GM12801 (cell line): ENCODE data around the gene UBAC2.

Experiments used
- TF ChIP-seq, protein P1 (sequence below): IDR thresholded peaks from one replicate; pipeline ENCODE4 v1.5.1; 2011; ENCODE audit warnings: control low read depth; ENCODE audit not compliant: insufficient read length; ENCODE audit errors: extremely low read depth

The UBAC2 gene

DNA sequence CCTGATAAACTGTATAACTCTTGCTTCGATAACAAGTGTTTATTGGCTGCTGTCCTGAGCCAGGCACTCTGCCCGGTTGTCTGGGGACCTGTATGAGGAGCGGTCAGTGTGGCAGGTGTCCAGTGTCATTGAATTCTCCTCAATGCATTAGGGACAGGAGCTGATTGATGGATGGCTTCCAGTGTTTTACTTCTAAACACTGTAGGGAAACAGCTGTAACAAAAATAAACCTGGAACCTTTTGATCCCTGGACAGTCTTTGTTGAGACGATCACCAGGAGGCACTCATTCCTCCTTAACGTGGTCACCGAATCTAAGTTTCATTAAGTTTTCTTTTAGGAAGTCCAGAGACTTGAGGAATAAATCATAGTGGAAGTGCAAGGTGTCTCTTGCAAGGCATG, 17.9 kb downstream of the UBAC2 start:
- TF ChIP-seq, protein P1, sequence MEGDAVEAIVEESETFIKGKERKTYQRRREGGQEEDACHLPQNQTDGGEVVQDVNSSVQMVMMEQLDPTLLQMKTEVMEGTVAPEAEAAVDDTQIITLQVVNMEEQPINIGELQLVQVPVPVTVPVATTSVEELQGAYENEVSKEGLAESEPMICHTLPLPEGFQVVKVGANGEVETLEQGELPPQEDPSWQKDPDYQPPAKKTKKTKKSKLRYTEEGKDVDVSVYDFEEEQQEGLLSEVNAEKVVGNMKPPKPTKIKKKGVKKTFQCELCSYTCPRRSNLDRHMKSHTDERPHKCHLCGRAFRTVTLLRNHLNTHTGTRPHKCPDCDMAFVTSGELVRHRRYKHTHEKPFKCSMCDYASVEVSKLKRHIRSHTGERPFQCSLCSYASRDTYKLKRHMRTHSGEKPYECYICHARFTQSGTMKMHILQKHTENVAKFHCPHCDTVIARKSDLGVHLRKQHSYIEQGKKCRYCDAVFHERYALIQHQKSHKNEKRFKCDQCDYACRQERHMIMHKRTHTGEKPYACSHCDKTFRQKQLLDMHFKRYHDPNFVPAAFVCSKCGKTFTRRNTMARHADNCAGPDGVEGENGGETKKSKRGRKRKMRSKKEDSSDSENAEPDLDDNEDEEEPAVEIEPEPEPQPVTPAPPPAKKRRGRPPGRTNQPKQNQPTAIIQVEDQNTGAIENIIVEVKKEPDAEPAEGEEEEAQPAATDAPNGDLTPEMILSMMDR: no peak

DNA sequence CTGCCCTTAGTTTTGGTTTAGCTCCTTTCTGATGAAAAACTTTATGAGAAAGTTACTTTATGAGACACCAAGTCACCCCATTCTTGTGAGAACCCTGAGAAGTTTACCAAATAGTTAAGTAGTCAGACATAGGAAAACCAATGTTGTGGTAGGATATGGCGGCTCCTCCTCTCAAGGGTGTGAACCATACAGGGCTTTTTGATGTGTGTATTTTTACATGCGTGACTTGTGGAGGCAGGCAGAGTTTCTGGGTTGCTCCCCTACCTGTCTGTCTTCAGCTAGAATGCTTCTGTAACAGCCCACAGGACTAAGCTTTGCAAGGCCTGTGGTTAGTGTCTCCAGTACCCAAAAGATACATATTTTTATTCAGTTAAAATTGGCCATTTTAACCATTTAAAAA, 18.3 kb downstream of the UBAC2 start:
- TF ChIP-seq, protein P1: no peak

DNA sequence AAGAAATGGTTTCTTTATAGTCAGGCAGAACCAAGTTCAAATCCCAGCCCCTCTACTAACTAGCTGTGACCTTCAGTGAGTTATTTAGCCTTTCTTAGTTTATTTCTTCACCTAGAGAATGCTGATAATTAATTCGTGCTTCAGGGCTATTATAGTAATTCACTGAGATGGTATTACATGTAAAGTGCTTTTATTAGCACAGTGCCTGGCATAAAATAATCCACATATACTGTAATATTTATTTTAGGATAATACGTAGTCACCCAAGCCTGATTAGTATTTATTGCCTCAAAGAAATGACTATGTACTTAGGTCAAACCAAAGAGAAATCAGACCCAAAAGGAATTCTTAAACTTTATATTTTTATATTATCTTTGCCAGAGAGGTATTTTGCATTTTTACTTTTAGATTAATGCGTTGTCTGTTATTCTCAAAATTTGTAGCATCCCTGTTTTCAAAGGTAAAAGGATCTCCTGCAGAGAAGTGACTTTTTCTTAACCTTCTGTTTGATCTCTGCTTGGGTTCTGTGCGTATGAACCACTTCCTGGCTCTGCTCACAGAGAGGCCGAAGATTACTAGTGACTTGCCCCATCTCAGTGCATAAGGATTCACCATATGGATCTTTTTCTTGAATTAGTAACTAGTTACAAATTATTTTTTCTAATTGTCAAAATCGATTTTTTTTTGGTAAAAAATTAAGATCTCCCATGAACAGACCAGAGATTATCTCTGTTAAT, 19.7 kb downstream of the UBAC2 start:
- TF ChIP-seq, protein P1: no peak

DNA sequence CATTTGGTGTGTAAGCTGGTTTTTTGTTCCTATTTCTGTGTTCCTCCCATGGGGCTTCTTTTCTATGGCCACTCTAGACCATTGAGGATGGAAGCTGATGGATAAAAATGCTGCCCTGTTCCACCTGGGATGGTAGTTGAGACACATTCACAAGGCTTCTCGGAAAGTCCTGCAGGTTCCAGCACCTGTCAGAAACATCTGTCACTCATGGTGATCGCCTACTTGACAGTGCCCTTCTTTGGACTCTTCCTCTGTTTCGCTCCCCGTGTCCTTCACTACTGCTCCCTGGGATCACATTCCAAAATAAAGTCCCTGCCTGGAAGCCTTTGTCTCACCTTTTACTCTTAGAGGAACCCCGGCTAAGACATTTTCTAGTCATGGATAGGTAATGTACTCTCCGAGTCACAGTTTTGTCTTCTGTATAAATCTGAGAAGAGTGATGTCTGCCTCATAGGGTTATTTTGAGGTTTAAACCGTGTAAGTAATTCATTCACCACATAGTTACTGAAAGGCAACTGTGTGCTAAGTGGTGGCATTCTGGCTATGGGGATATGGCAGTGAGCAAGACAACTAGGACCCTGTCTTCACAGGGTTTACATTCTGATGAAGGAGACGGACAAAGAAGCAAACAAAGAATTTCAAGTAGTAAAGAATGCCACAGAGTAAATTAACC, 21.0 kb downstream of the UBAC2 start:
- TF ChIP-seq, protein P1: no peak

DNA sequence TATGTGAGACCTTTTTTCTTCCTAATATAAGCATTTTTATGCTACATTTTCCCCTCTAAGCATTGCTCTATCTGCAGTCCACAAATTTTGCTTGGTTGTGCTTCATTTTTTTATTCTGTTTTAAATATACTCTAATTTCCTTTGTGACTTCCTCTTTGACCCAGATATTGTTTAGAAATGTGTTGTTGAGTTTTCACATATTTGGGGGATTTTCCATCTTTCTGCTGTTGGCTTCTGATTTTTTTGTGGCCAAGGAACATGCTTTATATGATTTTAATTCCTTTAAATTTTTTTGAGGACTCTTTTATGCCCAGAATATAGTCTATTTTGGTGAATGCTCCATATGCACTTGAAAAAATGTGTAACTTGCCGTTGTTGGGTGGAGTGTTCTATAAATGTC, 22.9 kb downstream of the UBAC2 start:
- TF ChIP-seq, protein P1: no peak

DNA sequence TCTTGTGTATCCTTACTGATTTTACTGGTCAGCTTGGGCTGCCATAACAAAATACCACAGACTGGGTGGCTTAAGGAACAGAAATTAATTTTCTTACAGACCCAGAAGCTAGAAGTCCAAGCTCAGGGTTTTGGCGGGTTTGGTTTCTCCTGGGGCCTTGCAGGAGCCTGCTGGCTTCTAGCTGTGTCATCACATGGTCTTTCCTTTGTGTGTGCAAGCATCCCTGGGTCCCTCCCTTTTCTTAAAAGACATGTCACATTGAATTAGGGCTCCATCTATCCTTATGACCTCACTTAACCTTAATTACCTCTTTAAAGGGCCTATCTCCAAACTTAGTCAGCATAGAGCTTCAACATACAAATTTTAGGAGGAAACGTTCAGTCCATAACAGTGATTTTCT, 23.4 kb downstream of the UBAC2 start:
- TF ChIP-seq, protein P1: no peak

DNA sequence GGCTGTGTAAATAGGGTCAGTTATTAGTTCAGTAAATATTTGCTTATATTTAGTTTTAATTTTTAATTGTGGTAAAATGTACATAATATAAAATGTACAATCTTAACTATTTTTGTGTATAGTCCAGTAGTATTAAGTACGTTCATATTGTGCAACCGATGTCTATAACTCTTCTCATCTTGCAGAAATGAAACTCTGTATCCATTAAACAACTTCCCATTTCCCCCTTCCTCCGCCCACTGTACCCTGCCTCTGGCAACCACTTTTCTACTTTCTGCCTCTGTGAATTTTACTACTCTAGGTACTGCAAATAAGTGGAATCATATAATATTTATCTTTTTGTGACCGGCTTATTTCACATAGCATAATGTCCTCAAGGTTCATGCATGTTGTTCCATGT, 24.4 kb downstream of the UBAC2 start:
- TF ChIP-seq, protein P1: no peak
